Measurements from ENCODE around the gene ZNF628.

- peak; percentile 41 for TF ChIP-seq CTCF (IDR thresholded peaks at IDR 0.05; ENCODE audit: borderline replicate concordance, extremely low read depth, low read length, poor library complexity, severe bottlenecking)
- peak; percentile 21 for TF ChIP-seq EZH2 (IDR thresholded peaks at IDR 0.05; ENCODE audit: borderline replicate concordance, low read depth, low read length, severe bottlenecking)
These were observed 33.2 kb upstream of the ZNF628 start, which contains the start of gene SHISA7 for GRCh38 chr19:55443045-55443823.

Measured in DND-41 (cell line).